K562 (cell line): Measurements from ENCODE around the gene PRRT1. TPM values are rescaled to one million over a fixed set of nuclear protein-coding genes. Genes with fewer than 3 reads are reported as not detected.

Experiments
- CBX3 ChIP-seq, 2 experiments: IDR thresholded peaks; 1 replicate in 1 of 2; 2 replicates in 1 of 2; pipeline ENCODE4 v1.6.1; 2012; ENCODE audit warnings: inconsistent platforms in 2 of 2, low read length in 2 of 2, borderline replicate concordance in 1 of 2, control low read depth in 1 of 2
- CCAR2 ChIP-seq: fragments of 200-400 bp; formaldehyde crosslinking; IDR thresholded peaks from 2 replicates; pipeline ENCODE4 v1.6.1; 2017; ENCODE audit warnings: mild to moderate bottlenecking, low read depth, low read length
- CXXC5 ChIP-seq: fragments of 250-450 bp; sonication (Bioruptor Pico); IDR thresholded peaks from 2 replicates; pipeline ENCODE4 v1.8.0; 2022; ENCODE audit warnings: inconsistent platforms, mild to moderate bottlenecking, moderate library complexity
- FOXM1 ChIP-seq, 2 experiments: fragments of 450-650 bp in 1 of 2; sonication (generic) in 1 of 2; formaldehyde crosslinking in 1 of 2; IDR thresholded peaks; 2 replicates each; pipeline versions ENCODE4 v1.6.1 to v1.9.0; 2017 to 2022; ENCODE audit warnings: low read depth in 2 of 2, mild to moderate bottlenecking in 2 of 2, missing genetic modification reagents in 1 of 2, moderate library complexity in 1 of 2
- KDM2B ChIP-seq: fragments of 250-450 bp; sonication (Bioruptor Pico); IDR thresholded peaks from 2 replicates; pipeline ENCODE4 v1.8.0; 2021; ENCODE audit warnings: mild to moderate bottlenecking, moderate library complexity
- RBM14 ChIP-seq: fragments of 200-400 bp; formaldehyde crosslinking; IDR thresholded peaks from 2 replicates; pipeline ENCODE4 v1.6.1; 2018; ENCODE audit warnings: low read depth, mild to moderate bottlenecking, low read length, moderate library complexity, borderline replicate concordance; ENCODE audit not compliant: insufficient read depth
- RBM25 ChIP-seq: fragments of 200-400 bp; formaldehyde crosslinking; IDR thresholded peaks from 2 replicates; pipeline ENCODE4 v1.6.1; 2018; ENCODE audit warnings: low read length, low read depth, moderate library complexity; ENCODE audit not compliant: severe bottlenecking
- SPI1 ChIP-seq: IDR thresholded peaks from 2 replicates; pipeline ENCODE4 v1.6.1; 2011; ENCODE audit warnings: low read depth, low read length, control low read depth, borderline replicate concordance
- TAF15 ChIP-seq: fragments of 200-400 bp; formaldehyde crosslinking; IDR thresholded peaks from 2 replicates; pipeline ENCODE4 v1.6.1; 2017; ENCODE audit warnings: mild to moderate bottlenecking, low read depth, low read length, moderate library complexity
- ZEB2 ChIP-seq: fragments of 450-650 bp; IDR thresholded peaks from 2 replicates; pipeline ENCODE4 v1.6.1; 2016
- ZNF239 ChIP-seq: fragments of 250-450 bp; sonication (Bioruptor Pico); IDR thresholded peaks from 2 replicates; pipeline ENCODE4 v1.4.0; 2020; ENCODE audit warnings: mild to moderate bottlenecking
- ZNF707 ChIP-seq: fragments of 250-450 bp; sonication (Bioruptor Pico); conservative IDR thresholded peaks from 2 replicates; pipeline ENCODE4 v1.8.0; 2022; ENCODE audit warnings: inconsistent platforms, mild to moderate bottlenecking, moderate library complexity
- ZNF76 ChIP-seq: fragments of 250-450 bp; sonication (Bioruptor Pico); IDR thresholded peaks from 2 replicates; pipeline ENCODE4 v1.4.0; 2020; ENCODE audit warnings: mild to moderate bottlenecking, moderate library complexity, borderline replicate concordance
- polyA plus RNA-seq, 8 experiments: library from polyadenylated mRNA; depleted of rRNA in 4 of 8; stranded (reverse) in 5 of 8; unstranded in 3 of 8; fragments of >200 nt; fragmentation: Nextera tagmentation in 2 of 8; fragmentation: Illumina TruSeq in 1 of 8; extraction: Ambion mirVana in 2 of 8; extraction: Trizol in 1 of 8; gene quantifications; 2 replicates each; pipeline versions ENCODE4 v1.2.1 to v1.2.3, GENCODE V29; 2011 to 2014; ENCODE audit warnings: inconsistent platforms in 1 of 8, missing spikeins in 1 of 8
- total RNA-seq, 7 experiments: library from RNA; depleted of rRNA in 6 of 7; stranded (reverse); fragments of >200 nt in 6 of 7; fragmentation: Illumina TruSeq in 2 of 7; extraction: Trizol in 2 of 7; gene quantifications; 2 replicates each; pipeline versions ENCODE4 v1.2.1 to v1.2.3, GENCODE V29; 2011 to 2021; ENCODE audit warnings: low replicate concordance in 1 of 7
- TF ChIP-seq, protein P1 (sequence below): fragments of 450-650 bp; IDR thresholded peaks from 2 replicates; pipeline ENCODE4 v1.6.1; 2018; ENCODE audit not compliant: partially characterized antibody
- TF ChIP-seq, protein P2 (sequence below): sonication (generic); formaldehyde crosslinking; IDR thresholded peaks from 2 replicates; pipeline ENCODE4 v1.8.0; 2022; ENCODE audit warnings: mild to moderate bottlenecking, missing genetic modification reagents
- TF ChIP-seq, protein P3 (sequence below), 2 experiments: IDR thresholded peaks; 2 replicates each; pipeline ENCODE4 v1.6.1; 2012; ENCODE audit warnings: improper control_type of control experiment in 2 of 2, low read depth in 2 of 2, low read length in 2 of 2, borderline replicate concordance in 1 of 2
- TF ChIP-seq, protein P4 (sequence below): fragments of 450-650 bp; IDR thresholded peaks from 2 replicates; pipeline ENCODE4 v1.6.1; 2014; ENCODE audit warnings: low read depth, mild to moderate bottlenecking, moderate library complexity, borderline replicate concordance

Gene PRRT1
- total and polyA plus RNA-seq, 9 of the 15 experiments (the other 6 are each of a cell fraction or from before 2014, with no cell fraction given), result 0.14 to 3.5 (median 0.41) TPM

DNA sequence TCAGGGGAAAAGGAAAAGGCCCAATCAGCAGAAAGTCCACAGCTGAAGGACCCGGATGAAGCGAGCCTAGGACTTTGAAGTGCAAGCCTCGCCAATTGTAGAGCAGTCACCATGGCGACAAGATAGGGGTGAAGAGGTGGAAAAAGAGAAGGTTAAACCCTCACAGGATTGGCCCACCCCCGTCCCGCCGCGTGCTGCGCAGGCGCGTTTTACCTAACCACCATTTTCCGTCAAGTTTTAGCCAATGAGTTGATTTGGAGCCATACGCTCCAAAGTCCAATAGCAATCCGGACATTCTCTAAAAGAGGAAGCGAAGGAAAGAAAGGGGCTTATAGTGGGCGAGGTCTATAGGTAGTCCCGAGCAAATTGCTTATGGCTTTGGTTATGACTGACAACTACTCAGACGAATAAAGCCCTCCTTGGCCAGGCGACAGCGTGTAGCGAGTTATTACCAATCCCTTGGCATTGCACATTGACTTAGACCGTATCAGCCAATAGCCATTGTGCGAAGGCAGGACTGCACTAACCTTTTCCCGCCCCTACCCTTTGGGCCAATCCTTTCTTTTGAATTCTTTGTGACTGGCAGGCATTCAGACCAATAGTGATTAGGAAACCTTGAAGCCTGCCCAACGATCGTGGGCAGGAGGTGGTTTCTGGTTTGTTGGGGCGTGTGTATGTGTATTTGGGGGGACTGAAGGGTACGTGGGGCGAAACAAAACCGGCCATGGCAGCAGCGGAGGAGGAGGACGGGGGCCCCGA, 26.2 kb upstream of the PRRT1 start, which contains the start of gene RNF5 (continued):
- TF ChIP-seq, protein P1, sequence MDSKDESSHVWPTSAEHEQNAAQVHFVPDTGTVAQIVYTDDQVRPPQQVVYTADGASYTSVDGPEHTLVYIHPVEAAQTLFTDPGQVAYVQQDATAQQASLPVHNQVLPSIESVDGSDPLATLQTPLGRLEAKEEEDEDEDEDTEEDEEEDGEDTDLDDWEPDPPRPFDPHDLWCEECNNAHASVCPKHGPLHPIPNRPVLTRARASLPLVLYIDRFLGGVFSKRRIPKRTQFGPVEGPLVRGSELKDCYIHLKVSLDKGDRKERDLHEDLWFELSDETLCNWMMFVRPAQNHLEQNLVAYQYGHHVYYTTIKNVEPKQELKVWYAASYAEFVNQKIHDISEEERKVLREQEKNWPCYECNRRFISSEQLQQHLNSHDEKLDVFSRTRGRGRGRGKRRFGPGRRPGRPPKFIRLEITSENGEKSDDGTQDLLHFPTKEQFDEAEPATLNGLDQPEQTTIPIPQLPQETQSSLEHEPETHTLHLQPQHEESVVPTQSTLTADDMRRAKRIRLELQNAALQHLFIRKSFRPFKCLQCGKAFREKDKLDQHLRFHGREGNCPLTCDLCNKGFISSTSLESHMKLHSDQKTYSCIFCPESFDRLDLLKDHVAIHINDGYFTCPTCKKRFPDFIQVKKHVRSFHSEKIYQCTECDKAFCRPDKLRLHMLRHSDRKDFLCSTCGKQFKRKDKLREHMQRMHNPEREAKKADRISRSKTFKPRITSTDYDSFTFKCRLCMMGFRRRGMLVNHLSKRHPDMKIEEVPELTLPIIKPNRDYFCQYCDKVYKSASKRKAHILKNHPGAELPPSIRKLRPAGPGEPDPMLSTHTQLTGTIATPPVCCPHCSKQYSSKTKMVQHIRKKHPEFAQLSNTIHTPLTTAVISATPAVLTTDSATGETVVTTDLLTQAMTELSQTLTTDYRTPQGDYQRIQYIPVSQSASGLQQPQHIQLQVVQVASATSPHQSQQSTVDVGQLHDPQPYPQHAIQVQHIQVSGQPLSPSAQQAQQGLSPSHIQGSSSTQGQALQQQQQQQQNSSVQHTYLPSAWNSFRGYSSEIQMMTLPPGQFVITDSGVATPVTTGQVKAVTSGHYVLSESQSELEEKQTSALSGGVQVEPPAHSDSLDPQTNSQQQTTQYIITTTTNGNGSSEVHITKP, result peak; percentile 90
- TF ChIP-seq, protein P2, sequence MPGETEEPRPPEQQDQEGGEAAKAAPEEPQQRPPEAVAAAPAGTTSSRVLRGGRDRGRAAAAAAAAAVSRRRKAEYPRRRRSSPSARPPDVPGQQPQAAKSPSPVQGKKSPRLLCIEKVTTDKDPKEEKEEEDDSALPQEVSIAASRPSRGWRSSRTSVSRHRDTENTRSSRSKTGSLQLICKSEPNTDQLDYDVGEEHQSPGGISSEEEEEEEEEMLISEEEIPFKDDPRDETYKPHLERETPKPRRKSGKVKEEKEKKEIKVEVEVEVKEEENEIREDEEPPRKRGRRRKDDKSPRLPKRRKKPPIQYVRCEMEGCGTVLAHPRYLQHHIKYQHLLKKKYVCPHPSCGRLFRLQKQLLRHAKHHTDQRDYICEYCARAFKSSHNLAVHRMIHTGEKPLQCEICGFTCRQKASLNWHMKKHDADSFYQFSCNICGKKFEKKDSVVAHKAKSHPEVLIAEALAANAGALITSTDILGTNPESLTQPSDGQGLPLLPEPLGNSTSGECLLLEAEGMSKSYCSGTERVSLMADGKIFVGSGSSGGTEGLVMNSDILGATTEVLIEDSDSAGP (CRISPR knock-in tag), result no peak
- TF ChIP-seq TAF15 (no peak), ZEB2 (no peak), RBM25 (peak; percentile 99), KDM2B (CRISPR knock-in tag) (no peak), ZNF707 (CRISPR knock-in tag) (no peak), CBX3 (IDR thresholded peaks at IDR 0.05; ENCODE audit: borderline replicate concordance in 1 of 2, low read length in 2 of 2) (peak in 1 of 2 experiments; percentile 38; a peak in 1 of 3 replicates), CCAR2 (no peak), SPI1 (peak; percentile 98), CXXC5 (CRISPR knock-in tag) (peak; percentile 55), ZNF239 (CRISPR knock-in tag) (no peak), ZNF76 (CRISPR knock-in tag) (no peak), RBM14 (no peak), FOXM1 (IDR thresholded peaks at IDR 0.05; ENCODE audit: low read depth) (0 out of 2 replicates have a peak, but pooled peaks have one; percentile 12), FOXM1 (CRISPR knock-in tag; IDR thresholded peaks at IDR 0.05; ENCODE audit: low read depth) (no peak)
- TF ChIP-seq, protein P3, sequence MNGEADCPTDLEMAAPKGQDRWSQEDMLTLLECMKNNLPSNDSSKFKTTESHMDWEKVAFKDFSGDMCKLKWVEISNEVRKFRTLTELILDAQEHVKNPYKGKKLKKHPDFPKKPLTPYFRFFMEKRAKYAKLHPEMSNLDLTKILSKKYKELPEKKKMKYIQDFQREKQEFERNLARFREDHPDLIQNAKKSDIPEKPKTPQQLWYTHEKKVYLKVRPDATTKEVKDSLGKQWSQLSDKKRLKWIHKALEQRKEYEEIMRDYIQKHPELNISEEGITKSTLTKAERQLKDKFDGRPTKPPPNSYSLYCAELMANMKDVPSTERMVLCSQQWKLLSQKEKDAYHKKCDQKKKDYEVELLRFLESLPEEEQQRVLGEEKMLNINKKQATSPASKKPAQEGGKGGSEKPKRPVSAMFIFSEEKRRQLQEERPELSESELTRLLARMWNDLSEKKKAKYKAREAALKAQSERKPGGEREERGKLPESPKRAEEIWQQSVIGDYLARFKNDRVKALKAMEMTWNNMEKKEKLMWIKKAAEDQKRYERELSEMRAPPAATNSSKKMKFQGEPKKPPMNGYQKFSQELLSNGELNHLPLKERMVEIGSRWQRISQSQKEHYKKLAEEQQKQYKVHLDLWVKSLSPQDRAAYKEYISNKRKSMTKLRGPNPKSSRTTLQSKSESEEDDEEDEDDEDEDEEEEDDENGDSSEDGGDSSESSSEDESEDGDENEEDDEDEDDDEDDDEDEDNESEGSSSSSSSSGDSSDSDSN (IDR thresholded peaks at IDR 0.05; ENCODE audit: borderline replicate concordance in 1 of 2, low read depth in 2 of 2, low read length in 2 of 2), result no peak
- TF ChIP-seq, protein P4, sequence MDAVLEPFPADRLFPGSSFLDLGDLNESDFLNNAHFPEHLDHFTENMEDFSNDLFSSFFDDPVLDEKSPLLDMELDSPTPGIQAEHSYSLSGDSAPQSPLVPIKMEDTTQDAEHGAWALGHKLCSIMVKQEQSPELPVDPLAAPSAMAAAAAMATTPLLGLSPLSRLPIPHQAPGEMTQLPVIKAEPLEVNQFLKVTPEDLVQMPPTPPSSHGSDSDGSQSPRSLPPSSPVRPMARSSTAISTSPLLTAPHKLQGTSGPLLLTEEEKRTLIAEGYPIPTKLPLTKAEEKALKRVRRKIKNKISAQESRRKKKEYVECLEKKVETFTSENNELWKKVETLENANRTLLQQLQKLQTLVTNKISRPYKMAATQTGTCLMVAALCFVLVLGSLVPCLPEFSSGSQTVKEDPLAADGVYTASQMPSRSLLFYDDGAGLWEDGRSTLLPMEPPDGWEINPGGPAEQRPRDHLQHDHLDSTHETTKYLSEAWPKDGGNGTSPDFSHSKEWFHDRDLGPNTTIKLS, result 0 out of 2 replicates have a peak, but pooled peaks have one; percentile 35
